ENCODE data around the gene APP. TPM values are rescaled to one million over a fixed set of nuclear protein-coding genes. Genes with fewer than 3 reads are reported as not detected.
A peak's percentile ranks its signal among the peaks of the same experiment; 100 is the strongest.
"Not testable (repeated sequence)": the region's sequence is repeated elsewhere in the genome, so short reads cannot be mapped to it uniquely, and the experiment has no call there.

Gene APP
- total RNA-seq, 8 experiments from 2014 or later = 252 to 1,066 (median 518) TPM

DNA sequence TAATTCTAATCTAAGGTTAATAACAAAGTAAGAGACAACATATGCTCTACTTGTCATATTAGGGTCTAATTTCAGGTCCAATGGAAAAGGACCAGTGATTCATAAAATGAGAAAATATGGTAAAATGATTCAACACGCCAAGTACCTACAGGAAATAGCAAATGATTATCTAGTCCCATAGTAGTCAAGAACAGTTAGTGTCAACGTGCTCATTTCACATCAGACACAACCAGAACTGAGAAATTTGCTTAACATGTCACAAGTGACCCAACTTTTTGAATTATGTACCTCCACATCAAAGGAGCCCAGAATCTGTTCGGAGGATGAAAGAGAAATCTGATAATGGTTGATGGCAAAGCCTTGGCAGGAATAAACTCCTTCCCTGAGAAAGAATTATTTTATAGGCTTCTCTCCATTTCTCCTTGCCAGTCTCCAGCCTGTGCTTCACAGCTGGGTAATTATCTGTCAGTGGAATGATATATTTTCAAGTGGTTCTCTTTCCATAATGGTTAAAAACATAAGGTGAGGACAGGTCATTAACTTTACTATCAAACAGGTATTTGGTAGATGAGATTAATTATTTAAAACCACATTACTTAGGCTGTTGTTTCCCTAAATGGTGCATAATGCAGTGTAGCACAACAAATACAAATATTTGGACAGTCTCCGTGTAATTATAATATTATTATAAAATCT, 83.2 kb downstream of the APP start:
- H3K4me3 ChIP-seq = no peak overlapping the region
- peaks cover 0 to 26% of the 10 kb centered on the region in 2 donors for H3K4me1 ChIP-seq (replicated peaks in 1 of 2)
- WGBS, 10 experiments = 46 to 100% (median 86%) methylated on average over 1 to 4 of the region's 4 CpGs
- no peak overlapping the region for H3K27ac ChIP-seq
- in situ Hi-C loops (cut with MboI; ENCODE audit: low pct_unique_long_range_greater_than_20kb in 2 of 9, low sequenced_read_pairs in 9 of 9, unreplicated experiment in 9 of 9) = no loop called here
- ATAC-seq (replicated peaks in 6 of 8) = no peak

DNA sequence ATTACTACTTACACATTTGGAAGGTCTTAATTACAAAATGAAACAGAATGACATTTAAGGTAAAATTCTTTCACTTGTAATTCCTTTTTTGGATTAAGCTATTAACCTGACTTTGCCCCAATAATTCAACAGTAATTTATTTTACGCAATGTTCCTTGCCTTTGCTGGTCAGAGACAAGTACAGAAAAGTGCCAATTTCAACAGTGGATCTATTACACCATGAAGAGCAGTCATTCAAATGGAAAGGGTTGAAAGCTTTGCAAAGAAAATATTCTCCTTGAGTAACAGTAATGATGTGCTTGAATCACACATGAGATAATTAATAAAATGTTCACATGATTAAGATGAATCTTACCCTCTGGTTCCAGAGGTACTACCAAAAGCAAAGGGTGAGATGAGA, 84.7 kb downstream of the APP start:
- Histone ChIP-seq H3K4me1 (replicated peaks in 1 of 2) (peaks cover 0 to 26% of the 10 kb centered on the region in 2 donors), H3K4me3 (no peak overlapping the region), H3K27ac (no peak overlapping the region)
- 86 to 100% (median 100%) methylated on average over 1 of the region's 1 CpG; no CpG with 5 or more reads in 2 of the 10 experiments for WGBS, 10 experiments
- ATAC-seq (replicated peaks in 6 of 8) = no peak
- in situ Hi-C loops (cut with MboI; ENCODE audit: low pct_unique_long_range_greater_than_20kb in 2 of 9, low sequenced_read_pairs in 9 of 9, unreplicated experiment in 9 of 9) = no loop called here

DNA sequence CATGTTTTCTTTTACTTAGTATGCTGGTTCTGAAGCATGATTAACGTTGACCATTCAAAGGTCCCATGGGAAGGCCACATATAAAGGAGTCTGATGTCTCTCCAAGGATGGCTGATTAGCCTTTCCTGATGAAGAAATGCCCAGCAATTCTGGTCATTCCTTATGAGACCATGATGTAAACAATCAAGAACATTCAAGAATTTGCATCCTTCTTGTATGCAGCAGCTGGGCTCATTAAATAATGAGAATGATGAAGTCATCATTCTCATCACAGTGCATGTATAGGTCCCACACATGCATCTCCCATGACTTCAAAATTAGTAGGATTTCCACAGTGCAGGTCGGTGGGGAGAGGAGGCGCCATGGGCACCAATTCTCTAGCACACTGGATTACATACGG, 85.4 kb downstream of the APP start:
- ATAC-seq (replicated peaks in 6 of 8) = peak in 4 of 8 experiments; percentile 12 to 58 (median 37)
- 93 to 100% (median 98%) methylated on average over 2 to 4 of the region's 4 CpGs; no CpG with 5 or more reads in 2 of the 10 experiments for WGBS, 10 experiments
- no peak overlapping the region for H3K27ac ChIP-seq

DNA sequence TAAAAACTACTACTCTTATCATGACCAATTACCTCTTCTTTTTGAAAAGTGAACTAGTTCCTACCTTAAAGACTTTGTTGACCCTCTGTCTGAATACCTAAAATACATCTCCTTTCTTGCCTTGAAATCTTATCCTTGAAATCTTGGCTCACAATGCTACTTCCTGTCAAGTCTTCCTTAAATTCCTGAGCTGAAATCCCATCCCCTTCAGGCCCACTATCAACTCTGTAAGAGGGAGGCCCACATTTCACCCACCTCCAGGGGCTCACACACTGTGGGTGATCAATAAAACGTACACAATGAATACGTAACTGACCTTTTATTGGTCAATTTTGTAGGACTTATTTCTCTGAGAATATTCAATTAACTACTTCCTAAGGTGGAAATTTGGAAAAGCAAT, 88.0 kb downstream of the APP start:
- ATAC-seq (replicated peaks in 6 of 8) = no peak
- in situ Hi-C loops (cut with MboI; ENCODE audit: low pct_unique_long_range_greater_than_20kb in 2 of 9, low sequenced_read_pairs in 9 of 9, unreplicated experiment in 9 of 9) = no loop called here
- H3K4me1 ChIP-seq (replicated peaks in 1 of 2) = peaks cover 4 to 23% of the 10 kb centered on the region in 2 donors
- no peak overlapping the region for H3K4me3 ChIP-seq
- no peak overlapping the region for H3K27ac ChIP-seq
- 57 to 100% (median 85%) methylated on average over 2 of the region's 2 CpGs; no CpG with 5 or more reads in 4 of the 10 experiments for WGBS, 10 experiments

More for the DNA sequence above, 85.4 kb downstream of the APP start:
- in situ Hi-C loops (cut with MboI; ENCODE audit: low pct_unique_long_range_greater_than_20kb in 2 of 9, low sequenced_read_pairs in 9 of 9, unreplicated experiment in 9 of 9) = no loop called here
- peaks cover 0 to 26% of the 10 kb centered on the region in 2 donors for H3K4me1 ChIP-seq (replicated peaks in 1 of 2)
- no peak overlapping the region for H3K4me3 ChIP-seq

DNA sequence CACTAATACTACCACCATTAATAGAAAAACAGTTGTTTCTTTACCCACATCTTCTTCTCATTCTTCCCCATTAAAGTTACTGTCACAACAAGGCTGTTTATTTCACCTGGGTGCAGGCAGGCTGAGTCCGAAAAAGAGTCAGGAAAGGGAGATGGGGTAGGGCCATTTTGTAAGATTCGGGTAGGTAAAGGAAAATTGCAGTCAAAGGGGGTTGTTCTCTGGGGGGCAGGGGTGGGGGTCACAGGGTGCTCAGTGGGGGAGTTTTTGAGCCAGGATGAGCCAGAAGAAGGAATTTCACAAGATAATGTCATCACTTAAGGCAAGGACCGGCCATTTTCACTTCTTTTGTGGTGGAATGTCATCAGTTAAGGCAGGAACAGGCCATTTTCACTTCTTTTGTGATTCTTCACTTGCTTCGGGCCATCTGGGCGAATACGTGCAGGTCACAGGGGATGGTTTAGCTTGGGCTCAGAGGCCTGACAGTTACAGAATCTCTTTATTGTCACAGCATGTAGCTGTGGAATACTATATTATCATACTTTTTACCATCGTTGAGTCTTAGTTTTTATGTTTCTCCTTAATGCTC, 89.3 kb downstream of the APP start:
- H3K27ac ChIP-seq; H3K4me3 ChIP-seq; in situ Hi-C loops (cut with MboI; ENCODE audit: low pct_unique_long_range_greater_than_20kb in 2 of 9, low sequenced_read_pairs in 9 of 9, unreplicated experiment in 9 of 9); ATAC-seq (replicated peaks in 6 of 8): not testable (repeated sequence)
- H3K4me1 ChIP-seq (replicated peaks in 1 of 2) = peaks cover 10 to 14% of the 10 kb centered on the region in 2 donors
- WGBS, 10 experiments = 38 to 100% (median 86%) methylated on average over 1 to 5 of the region's 7 CpGs; no CpG with 5 or more reads in 3 of the 10 experiments

DNA sequence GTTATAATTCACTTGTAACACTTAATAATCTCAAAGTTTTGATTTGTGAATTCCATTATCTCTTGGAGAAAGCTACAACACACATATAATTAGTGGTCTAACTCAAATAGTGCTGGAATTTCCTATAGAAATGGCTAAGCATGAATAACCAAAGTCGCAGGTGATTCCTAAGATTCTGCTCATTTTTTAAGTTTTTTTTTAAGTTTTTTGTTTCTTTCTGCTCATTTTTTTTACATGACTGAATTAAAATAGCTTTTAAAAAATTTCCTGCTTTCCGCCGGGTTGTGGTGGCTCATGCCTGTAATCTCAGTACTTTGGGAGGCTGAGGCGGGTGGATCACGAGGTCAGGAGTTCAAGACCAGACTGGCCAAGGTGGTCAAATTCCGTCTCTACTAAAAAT, 90.4 kb downstream of the APP start:
- Histone ChIP-seq H3K4me3 (no peak overlapping the region), H3K27ac (no peak overlapping the region), H3K4me1 (replicated peaks in 1 of 2) (peaks cover 5 to 10% of the 10 kb centered on the region in 2 donors)
- in situ Hi-C loops (cut with MboI; ENCODE audit: low pct_unique_long_range_greater_than_20kb in 2 of 9, low sequenced_read_pairs in 9 of 9, unreplicated experiment in 9 of 9) = no loop called here
- 83 to 100% (median 99%) methylated on average over 2 to 6 of the region's 6 CpGs for WGBS, 10 experiments
- no peak for ATAC-seq (replicated peaks in 6 of 8)

DNA sequence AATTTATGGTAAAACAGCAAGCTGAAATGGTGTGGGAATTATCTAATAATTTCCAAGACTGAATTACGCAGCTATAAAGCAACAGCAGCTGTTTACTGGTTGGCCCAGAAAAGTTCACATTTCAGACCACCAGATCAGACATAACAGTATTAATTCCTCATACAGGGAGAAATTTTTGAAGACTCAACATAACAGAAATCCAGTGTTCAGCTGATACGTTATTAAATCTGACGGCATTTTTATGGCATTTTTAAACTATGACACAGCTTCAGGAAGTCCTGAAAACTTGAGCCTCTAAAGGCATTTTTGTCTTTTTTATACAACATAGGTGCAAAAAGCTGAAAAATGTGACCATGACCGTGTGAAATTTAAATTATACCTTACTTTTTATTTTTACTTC, 91.2 kb downstream of the APP start:
- Histone ChIP-seq H3K4me3 (no peak overlapping the region), H3K4me1 (replicated peaks in 1 of 2) (peaks cover 0 to 10% of the 10 kb centered on the region in 2 donors), H3K27ac (no peak overlapping the region)
- in situ Hi-C loops (cut with MboI; ENCODE audit: low pct_unique_long_range_greater_than_20kb in 2 of 9, low sequenced_read_pairs in 9 of 9, unreplicated experiment in 9 of 9) = no loop called here
- WGBS, 10 experiments = 67 to 100% (median 93%) methylated on average over 1 to 4 of the region's 4 CpGs; no CpG with 5 or more reads in 1 of the 10 experiments
- ATAC-seq (replicated peaks in 6 of 8) = no peak

DNA sequence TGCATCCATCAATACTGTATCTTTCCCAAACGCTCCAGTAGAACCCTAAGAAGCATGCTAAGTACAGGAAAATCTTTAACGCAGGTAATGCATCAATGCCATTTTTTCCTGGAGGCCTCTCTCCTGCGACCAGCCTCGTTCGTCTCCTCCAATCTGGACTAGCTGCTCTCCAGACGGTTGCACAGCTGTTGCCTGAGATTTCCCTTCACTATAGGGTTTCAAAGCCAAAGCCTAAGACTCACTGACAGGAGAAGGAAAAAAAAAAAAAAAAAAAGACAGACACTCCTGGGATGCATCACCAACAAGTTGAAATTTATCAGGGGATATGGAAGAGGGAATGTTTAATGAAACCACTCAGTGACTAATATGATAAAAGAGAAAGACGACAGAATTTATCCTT, 93.0 kb downstream of the APP start:
- WGBS, 10 experiments = 58 to 100% (median 82%) methylated on average over 1 to 7 of the region's 7 CpGs
- H3K4me3 ChIP-seq = no peak overlapping the region
- in situ Hi-C loops (cut with MboI; ENCODE audit: low pct_unique_long_range_greater_than_20kb in 2 of 9, low sequenced_read_pairs in 9 of 9, unreplicated experiment in 9 of 9) = no loop called here
- peaks cover 5 to 10% of the 10 kb centered on the region in 2 donors for H3K4me1 ChIP-seq (replicated peaks in 1 of 2)
- peak in 5 of 8 experiments; percentile 61 to 91 (median 84) for ATAC-seq (replicated peaks in 6 of 8)
- H3K27ac ChIP-seq = peak overlapping the region in 1 of 2 donors; percentile 43

DNA sequence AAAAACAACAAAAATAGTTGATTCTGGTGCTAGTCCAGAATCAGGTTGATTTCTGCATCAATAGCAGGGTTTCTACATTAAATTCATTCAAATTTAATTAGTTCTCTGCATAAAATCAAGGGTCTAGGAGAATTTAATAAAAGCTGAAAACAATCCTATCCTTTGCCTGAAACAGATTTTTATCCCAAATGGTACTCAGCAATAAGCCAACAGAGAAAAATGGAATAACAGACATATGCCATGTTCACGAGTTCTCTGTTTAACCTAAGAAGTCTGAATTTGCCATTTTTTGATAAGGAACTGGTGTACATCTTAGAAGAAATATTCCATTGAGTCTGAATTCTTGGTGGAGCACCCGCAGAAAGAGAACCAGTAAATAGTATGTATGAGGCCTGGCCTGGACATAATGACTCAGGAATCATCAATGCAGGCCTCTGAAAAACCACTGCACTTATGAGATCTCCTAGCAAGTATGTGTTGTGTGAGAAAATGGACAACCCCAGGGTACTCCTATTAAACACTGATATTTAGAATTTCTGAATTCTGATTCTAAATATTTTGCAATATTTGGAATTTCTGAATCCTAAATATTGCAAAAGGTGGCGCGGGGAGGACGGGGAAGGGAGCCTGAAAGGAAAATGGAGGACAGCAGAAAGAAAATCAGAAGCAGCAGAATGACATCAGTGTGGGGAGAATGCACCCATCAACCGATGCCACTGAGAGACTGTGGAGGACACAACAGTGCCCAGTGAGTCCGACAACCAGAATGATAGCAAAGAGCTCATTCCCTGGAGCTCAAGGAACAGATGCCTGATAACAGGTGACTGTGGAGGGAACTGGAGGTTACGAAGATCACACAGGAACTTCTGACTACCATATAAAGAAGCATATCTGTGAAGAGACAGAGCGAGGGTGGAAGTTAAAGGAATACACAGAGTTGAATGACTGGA, 97.6 kb downstream of the APP start:
- H3K4me3 ChIP-seq = no peak overlapping the region
- WGBS, 10 experiments = 30 to 100% (median 89%) methylated on average over 1 to 9 of the region's 9 CpGs; no CpG with 5 or more reads in 1 of the 10 experiments
- H3K27ac ChIP-seq = no peak overlapping the region
- in situ Hi-C loops (cut with MboI; ENCODE audit: low pct_unique_long_range_greater_than_20kb in 2 of 9, low sequenced_read_pairs in 9 of 9, unreplicated experiment in 9 of 9) = no loop called here
- H3K4me1 ChIP-seq (replicated peaks in 1 of 2) = peaks cover 32 to 37% of the 10 kb centered on the region in 2 donors
- ATAC-seq (replicated peaks in 6 of 8) = peak in 3 of 8 experiments; percentile 18 to 78 (median 71)

DNA sequence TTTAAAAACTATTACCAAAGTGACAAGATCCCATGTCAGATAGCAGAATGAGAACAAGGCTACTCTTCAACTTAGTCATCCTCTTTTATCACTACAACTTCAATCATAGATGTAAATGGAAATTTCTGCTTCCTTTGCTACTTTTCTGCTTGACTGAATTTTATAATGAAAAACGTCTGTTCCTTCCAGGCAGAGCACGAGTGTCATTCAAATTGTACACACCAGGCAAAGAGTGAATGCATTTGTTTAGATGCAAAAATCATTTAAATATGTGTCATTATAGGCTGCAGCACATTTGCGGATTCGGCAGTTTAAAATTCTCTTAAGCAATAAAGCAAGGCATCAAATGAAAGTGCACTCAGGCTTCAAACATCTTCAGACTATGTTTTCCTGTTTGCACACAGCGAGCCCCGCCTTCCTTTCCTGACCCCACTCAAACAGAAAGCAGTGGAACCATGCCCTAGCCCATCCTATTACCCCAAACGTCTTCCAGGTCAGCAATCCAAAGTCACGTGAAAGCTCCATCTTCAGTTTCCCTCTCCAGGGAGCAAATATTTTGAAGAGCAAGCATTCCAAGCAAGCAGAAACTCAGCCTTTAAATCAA, 99.6 kb downstream of the APP start:
- H3K4me1 ChIP-seq (replicated peaks in 1 of 2) = peaks cover 24 to 45% of the 10 kb centered on the region in 2 donors
- 0 to 55% (median 3%) methylated on average over 1 to 8 of the region's 8 CpGs; no CpG with 5 or more reads in 1 of the 10 experiments for WGBS, 10 experiments
- H3K27ac ChIP-seq = no peak overlapping the region
- peak; percentile 57 to 88 (median 76) for ATAC-seq (replicated peaks in 6 of 8)
- in situ Hi-C loops (cut with MboI; ENCODE audit: low pct_unique_long_range_greater_than_20kb in 2 of 9, low sequenced_read_pairs in 9 of 9, unreplicated experiment in 9 of 9) = no loop called here
- no peak overlapping the region for H3K4me3 ChIP-seq

DNA sequence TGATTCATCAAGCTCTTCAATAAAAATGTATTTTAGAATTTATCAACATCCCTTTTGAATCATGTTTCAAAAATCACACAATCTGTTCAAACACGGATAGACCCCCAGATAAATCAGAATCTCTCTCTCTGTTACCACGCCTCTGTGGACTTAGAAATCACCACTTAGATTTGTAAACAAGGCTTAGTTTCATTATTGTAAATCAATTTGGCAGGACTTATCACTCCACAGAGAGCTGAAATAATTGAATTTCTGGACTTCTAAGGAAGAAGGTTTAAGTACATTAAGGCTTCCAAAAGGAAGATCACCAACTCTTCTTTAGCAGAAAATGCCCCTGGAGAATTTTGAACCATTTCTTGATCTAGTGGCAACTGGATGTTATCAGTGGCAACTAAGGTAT, 100.4 kb downstream of the APP start:
- WGBS, 10 experiments = 80 to 100% (median 100%) methylated on average over 1 to 2 of the region's 2 CpGs; no CpG with 5 or more reads in 2 of the 10 experiments
- no peak overlapping the region for H3K4me3 ChIP-seq
- H3K27ac ChIP-seq = no peak overlapping the region
- peaks cover 24 to 45% of the 10 kb centered on the region in 2 donors for H3K4me1 ChIP-seq (replicated peaks in 1 of 2)
- ATAC-seq (replicated peaks in 6 of 8) = no peak
- in situ Hi-C loops (cut with MboI; ENCODE audit: low pct_unique_long_range_greater_than_20kb in 2 of 9, low sequenced_read_pairs in 9 of 9, unreplicated experiment in 9 of 9) = no loop called here

DNA sequence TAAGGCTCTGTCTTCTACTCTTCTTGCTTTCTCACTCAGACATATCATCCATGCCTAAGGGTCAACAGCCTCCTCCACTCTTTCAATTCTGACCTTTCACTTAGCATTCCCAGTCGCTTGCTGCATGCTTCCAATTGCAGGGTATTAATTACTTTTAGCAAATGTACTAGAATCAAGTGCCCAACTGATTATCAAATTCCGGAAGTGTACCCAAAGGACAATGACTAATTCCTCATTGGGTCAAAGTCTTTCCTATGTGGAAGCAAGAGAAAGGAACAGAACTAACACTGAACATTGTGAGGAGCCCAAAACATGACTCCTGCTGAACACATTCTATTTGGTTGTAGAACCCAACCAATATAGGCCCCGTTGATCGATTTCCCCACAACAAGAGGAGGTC, 101.8 kb downstream of the APP start:
- in situ Hi-C loops (cut with MboI; ENCODE audit: low pct_unique_long_range_greater_than_20kb in 2 of 9, low sequenced_read_pairs in 9 of 9, unreplicated experiment in 9 of 9) = no loop called here
- no peak overlapping the region for H3K27ac ChIP-seq
- ATAC-seq (replicated peaks in 6 of 8) = no peak
- no peak overlapping the region for H3K4me3 ChIP-seq
- H3K4me1 ChIP-seq (replicated peaks in 1 of 2) = peaks cover 24 to 45% of the 10 kb centered on the region in 2 donors
- 54 to 100% (median 100%) methylated on average over 1 to 4 of the region's 4 CpGs; no CpG with 5 or more reads in 1 of the 10 experiments for WGBS, 10 experiments

Measured in motor neuron (in vitro differentiated cells).